Cardiac septum (tissue), 1 donor: ENCODE results near the gene SLC44A2. TPM values are rescaled to one million over a fixed set of nuclear protein-coding genes. Genes with fewer than 3 reads are reported as not detected.

Experiments used
- DNase-seq: peaks from one replicate; pipeline ENCODE4 v3.0.0-alpha.2; 2020; ENCODE audit warnings: low spot score
- intact Hi-C: fragments of 100-400 bp; cut with DNase I; formaldehyde crosslinking; loops from one replicate; pipeline ENCODE4 v1.14.0; 2022
- total RNA-seq: library from RNA; stranded (reverse); fragmentation: NEBNext Ultra II Directional; extraction: Animal tissue kit (Norgen Biotek cat#: 25700); gene quantifications from one replicate; pipeline ENCODE4 v1.2.1, GENCODE V29; 2021
- donor health status: DM: no; HTN: no; CAD: no.

Gene SLC44A2
- total RNA-seq, 1 donor from 2014 or later: 114 TPM

DNA sequence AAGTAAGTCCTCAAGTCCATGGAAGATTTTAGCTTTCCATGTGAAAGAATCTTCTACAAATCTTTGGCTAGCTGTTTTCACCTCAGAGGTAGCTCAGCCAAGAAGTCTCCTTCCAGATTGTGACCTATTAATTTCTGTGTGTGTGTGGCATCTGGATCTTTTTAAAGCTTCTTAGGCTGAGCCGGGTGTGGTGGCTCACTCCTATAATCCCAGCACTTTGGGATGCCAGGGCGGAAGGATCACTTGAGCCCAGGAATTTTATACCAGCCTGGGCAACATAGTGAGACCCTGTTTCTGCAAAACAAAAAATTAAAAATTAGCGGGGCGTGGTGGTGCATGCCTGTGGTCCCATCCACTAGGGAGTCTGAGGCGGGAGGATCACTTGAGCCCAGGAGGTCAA lies 13.4 kb upstream of the SLC44A2 start:
- no peak for DNase-seq
- intact Hi-C loops: loop anchor here (1.0 kb wide), 1 partner anchor 13 kb away; the partner anchor contains the start of gene SLC44A2

DNA sequence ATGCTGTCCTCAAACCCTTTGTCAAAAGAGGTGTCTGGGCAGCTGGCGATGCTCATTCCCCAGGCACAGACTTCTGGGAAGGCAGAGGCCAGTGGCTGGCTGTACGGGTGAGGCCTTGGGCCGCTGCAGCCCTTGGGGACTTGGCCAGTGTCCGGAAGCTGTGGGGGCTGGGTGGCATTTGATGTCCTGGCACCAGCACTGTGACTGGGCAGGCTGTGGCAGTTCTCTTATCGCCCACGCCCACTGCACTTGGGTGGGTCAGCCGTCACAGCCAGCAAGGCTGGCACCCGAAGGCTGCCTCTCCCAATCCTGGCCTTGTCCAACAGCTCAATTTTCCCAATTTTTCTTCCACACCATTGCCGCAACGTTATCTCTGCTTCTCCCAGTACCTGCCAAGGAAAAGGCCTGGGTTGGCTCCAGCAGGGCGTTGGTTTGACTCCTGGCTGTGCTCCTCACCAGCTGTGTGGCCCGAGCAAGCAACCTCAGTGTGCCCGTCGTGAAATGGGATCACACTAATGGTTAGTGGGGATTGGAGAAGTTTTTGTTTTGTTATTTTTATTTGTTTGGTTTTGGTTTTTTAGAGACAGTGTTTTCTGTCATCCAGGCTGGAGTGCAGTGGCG lies 12.7 kb upstream of the SLC44A2 start:
- peak; percentile 94 for DNase-seq
- intact Hi-C loops: loop anchor here (1.0 kb wide), 1 partner anchor 13 kb away; the partner anchor contains the start of gene SLC44A2

DNA sequence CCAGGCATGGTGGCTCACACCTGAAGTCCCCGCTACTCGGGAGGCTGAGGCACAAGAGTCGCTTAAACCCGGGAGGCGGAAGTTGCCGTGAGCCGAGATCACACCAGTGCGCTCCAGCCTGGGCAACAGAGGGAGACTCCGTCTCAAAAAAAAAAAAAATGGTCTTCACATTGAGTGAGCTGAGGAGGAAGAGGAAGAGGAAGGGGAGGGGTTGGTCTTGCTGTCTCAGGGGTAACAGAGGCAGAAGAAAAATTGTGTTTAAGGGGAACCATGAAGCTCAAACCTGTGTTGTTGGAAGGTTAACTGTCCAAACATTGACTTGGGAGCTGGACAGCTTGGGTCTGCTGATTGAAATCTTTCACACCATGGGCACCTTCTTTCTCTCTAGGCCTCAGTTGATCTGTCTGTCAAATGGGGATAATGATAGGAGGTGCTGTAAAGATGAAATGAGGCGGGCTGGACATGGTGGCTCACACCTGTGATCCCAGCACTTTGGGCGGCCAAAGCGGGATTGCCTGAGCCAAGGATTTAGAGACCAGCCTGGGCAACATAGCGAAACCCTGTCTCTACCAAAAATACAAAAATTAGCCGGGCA lies 9.8 kb upstream of the SLC44A2 start:
- DNase-seq: no peak
- intact Hi-C loops: no loop called here

DNA sequence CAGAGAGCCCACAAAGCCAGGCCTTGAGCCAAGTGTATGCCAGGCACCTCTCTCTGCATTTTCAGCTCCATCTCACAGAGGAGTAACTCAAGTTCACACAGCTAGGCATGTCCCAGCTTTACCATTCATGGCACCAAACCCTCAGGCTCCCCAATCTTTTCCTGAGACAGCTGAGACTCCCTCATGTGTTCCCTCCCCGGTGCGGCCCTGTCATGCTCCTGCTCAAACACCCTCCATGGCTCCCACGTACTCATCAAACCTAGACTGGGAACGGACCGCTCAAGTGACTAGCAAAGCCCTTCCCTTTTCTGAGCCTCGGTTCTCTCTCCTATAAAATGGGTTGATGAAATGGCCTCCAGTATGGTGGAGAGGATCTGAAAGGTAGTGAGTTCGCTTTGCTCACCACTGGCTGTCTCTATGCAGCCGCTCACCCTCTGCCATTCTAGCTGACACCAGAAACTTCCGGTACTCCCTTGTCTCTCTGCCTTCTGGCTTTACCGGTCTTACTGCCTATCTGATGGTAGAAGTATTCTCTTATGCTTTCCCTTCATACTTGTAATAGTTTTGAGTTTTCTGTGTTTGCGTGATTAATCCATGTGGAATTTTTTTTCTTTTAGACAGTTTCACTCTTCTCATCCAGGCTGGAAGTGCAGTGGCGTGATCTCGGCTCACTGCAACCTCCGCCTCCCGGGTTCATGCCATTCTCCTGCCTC lies 7.8 kb upstream of the SLC44A2 start:
- intact Hi-C loops: no loop called here
- no peak for DNase-seq

DNA sequence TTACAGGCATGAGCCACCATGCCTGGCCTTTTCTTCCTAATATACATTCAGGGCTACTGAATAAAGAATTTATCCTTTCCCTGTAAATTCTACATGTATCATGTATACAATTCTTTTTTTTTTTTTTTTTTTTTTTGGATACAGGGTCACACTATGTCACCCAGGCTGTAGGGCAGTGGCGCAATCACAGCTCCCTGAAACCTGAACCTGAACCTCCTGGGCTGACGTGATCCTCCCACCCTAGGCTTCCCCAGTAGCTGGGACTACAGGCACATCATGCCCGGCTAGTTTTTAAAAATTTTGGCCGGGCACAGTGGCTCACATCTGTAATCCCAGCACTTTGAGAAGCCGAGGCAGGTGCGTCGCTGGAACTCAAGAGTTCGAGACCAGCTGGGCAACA lies 6.5 kb upstream of the SLC44A2 start:
- intact Hi-C loops: no loop called here
- DNase-seq: no peak

DNA sequence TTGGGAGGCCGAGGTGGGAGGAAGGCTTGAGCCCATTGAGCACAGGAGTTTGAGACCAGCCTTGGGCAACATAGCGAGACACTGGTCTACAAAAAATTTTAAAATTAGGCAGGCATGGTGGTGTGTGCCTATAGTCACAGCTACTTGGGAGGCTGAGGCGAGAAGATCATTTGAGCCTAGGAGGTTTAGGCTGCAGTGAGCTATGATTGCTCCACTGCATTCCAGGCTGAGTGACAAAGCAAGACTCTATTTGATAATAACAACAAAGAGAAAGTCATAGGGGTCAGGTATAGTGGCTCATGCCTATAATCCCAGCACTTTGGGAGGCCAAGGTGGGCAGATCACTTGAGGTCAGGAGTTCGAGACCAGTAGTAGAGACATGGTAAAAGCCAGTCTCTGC lies 4.6 kb upstream of the SLC44A2 start:
- intact Hi-C loops: no loop called here

DNA sequence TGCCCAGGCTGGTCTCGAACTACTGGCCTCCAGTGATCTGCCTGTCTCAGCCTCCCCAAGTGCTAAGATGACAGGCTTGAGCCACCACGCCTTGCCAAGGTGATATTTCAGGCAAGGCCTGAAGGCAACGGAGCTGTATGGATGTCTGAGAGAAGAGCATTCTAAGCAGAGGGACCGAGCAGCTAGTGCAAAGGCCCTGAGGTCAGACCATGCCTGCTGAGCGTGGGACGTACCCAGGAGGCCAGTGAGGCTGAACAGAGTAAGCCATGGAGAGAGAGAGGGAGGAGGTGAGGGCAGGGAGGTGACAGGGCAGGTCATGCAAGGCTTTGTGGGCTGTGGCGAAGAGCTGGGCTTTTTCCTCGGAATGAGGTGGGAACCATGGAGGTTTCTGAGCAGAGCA lies 3.4 kb upstream of the SLC44A2 start:
- DNase-seq: no peak
- intact Hi-C loops: no loop called here

More for the DNA sequence above, 4.6 kb upstream of the SLC44A2 start:
- no peak for DNase-seq

DNA sequence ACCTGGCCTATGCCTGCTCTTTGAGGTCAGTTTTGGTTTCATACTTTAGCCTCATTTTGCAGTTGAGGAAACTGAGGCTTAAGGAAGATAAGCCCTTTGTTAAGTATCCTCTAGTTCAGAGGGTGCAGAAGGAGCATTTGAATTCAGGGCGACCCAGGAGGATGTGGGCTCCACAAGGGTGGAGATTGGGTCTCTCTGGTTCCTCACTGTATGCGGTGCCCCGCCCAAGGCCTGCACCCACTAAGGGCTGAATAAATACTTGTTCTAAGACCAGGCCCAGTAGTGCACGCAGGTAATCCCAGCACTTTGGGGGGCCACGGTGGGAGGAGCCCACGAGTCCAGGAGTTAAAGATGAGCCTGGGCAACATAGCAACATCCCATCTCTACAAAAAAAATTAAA lies 768 bp upstream of the SLC44A2 start:
- DNase-seq: no peak
- intact Hi-C loops: no loop called here

DNA sequence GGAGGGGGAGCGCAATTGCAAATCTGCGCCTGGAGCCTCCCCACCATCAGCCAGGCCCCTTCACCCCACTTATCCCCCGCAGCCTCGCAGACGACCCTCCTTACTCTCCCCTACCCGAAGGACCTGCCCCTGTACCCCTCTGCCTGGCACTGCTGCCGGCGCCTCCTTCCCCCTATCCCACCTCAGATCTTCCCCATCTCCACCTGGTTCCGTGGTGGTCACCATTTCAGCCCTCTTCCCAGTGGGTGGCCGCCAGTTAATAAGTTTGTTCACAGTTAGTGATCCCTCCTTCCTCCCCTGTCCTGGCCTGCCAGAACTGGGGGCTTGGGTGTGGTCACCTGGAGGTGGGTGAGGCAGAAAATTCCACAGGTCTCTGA lies 397 bp downstream of the SLC44A2 start:
- intact Hi-C loops: loop anchor here (1.0 kb wide), 1 partner anchor 13 kb away; no protein-coding TSS in a partner anchor

DNA sequence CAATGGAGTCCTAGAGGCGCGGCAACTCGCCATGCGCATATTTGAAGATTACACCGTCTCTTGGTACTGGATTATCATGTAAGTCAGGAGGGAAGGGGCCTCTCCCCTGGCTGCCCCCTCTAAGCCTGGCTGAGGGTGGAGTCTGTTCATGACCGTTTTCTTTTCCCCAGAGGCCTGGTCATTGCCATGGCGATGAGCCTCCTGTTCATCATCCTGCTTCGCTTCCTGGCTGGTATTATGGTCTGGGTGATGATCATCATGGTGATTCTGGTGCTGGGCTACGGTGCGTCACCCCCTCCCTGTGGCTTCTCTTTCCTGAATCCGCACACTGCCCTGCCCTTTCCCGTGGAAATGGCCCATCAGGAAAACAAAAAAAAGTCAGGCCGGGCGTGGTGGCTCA lies 6.5 kb downstream of the SLC44A2 start:
- DNase-seq: no peak
- intact Hi-C loops: no loop called here

More for the DNA sequence above, 397 bp downstream of the SLC44A2 start:
- DNase-seq: no peak

DNA sequence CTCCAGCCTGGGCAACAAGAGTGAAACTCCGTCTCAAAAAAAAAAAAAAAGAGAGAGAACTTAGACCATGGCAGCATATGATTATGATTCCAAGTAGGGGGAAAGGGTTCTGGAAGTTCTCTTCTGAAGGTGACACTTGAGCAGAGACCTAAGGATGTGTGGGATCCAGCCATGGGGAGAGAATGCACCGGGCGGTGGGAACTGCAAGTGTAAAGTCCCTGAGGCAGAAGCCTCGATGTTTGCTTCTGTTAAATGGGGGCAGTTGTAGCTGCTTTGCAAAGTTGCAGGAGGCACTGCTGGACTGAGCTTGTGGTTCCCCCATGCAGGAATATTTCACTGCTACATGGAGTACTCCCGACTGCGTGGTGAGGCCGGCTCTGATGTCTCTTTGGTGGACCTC lies 9.1 kb downstream of the SLC44A2 start:
- intact Hi-C loops: no loop called here
- DNase-seq: no peak

DNA sequence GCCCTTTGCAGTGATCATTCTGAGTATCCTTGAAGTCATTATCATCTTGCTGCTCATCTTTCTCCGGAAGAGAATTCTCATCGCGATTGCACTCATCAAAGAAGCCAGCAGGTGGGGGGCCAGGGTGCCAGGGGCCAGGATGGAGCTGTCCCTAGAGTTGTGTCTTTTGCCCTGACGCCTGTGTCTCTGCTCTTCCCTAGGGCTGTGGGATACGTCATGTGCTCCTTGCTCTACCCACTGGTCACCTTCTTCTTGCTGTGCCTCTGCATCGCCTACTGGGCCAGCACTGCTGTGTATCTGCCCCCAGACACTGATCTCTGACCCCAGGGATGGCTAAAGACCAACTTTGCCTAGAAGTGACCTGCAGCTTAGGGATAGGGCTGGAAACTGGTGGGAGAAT lies 9.6 kb downstream of the SLC44A2 start:
- DNase-seq: no peak
- intact Hi-C loops: no loop called here

DNA sequence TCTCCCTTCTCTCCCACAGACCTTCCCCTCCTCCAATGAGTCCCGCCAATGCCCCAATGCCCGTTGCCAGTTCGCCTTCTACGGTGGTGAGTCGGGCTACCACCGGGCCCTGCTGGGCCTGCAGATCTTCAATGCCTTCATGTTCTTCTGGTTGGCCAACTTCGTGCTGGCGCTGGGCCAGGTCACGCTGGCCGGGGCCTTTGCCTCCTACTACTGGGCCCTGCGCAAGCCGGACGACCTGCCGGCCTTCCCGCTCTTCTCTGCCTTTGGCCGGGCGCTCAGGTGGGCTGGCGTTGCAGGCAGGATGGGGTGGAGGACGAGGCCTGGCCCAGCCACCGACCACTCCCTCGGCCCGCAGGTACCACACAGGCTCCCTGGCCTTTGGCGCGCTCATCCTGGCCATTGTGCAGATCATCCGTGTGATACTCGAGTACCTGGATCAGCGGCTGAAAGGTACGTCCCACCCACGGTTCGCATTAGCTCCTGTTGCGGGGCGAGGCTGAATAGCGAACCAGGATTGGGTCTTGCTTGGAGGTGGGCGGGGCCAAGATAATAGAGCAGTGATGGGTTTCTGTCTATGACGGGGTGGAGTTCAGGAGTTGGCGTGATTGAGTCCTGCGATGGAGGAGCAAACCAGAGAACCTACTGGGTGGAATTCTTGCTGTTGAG lies 11.1 kb downstream of the SLC44A2 start:
- DNase-seq: no peak
- intact Hi-C loops: no loop called here

DNA sequence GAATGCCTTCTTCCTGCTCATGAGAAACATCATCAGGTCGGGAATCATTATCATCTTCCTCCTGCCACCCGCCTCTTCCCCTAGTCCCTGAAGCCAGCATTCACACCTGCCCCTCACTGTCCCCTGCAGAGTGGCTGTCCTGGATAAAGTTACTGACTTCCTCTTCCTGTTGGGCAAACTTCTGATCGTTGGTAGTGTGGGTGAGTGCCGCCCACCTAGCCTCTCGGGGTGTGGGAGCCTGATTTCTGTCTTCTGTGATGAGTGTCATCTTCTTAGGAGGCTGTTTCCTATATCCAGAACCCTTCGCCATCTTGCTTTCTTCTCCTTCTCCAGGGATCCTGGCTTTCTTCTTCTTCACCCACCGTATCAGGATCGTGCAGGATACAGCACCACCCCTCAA lies 12.5 kb downstream of the SLC44A2 start:
- DNase-seq: no peak
- intact Hi-C loops: no loop called here

DNA sequence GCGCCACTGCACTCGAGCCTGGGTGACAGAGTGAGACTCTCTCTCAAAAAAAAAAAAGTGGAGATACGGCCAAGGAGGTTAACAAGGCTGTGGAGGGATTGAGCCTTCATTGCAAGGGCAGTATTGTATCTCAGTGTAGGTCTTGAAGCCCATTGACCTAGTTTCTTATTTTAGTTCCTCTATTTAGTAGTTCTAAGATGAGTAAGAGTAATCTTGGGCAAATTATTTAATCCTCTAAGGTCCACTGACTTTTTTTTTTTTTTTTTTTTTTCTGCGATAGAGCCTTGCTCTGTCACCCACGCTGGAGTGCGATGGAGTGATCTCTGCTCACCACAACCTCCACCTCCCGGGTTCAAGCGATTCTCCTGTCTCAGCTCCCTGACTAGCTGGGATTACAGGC lies 14.5 kb downstream of the SLC44A2 start:
- intact Hi-C loops: loop anchor here (10.0 kb wide), 1 partner anchor 135 kb away; the partner anchor contains the start of gene KEAP1
- DNase-seq: no peak

DNA sequence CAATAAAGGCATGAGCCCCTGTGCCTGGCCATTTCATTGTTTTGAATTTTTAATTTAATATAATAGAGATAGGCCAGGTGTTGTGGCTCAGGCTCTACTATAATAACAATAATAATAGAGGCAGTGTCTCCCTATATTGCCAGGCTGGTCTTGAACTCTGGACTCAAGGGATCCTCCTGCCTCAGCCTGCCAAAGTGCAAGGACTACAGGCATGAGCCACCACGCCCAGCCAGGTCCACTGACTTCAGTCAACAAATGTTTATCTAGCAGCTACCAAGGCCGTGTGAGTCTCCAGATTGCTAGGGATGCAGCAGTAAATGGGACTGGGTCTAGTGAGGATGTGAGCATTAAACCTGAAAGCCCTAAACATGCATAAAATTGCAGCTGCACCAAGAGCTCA lies 15.0 kb downstream of the SLC44A2 start:
- intact Hi-C loops: loop anchor here (10.0 kb wide), 1 partner anchor 136 kb away; the partner anchor contains the start of gene KEAP1
- DNase-seq: no peak

DNA sequence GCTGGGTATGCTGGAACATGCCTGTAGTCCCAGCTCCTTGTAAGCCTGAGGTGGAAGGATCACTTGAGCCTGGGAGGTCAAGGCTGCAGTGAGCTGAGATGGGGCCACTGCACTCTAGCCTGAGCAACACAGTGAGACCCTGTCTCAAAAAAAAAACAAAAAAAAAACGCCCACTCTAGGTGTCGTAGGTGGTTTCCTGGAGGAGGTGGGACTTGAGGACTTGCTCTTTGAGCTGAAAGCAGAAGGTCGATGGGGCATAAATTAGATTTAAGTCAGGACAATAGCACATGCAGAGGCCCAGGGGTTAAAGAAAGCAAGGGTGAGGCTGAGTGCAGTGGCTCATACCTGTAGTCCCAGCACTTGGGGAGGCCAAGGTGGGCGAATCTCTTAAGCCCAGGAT lies 15.9 kb downstream of the SLC44A2 start:
- intact Hi-C loops: loop anchor here (10.0 kb wide), 1 partner anchor 136 kb away; the partner anchor contains the start of gene KEAP1
- no peak for DNase-seq

DNA sequence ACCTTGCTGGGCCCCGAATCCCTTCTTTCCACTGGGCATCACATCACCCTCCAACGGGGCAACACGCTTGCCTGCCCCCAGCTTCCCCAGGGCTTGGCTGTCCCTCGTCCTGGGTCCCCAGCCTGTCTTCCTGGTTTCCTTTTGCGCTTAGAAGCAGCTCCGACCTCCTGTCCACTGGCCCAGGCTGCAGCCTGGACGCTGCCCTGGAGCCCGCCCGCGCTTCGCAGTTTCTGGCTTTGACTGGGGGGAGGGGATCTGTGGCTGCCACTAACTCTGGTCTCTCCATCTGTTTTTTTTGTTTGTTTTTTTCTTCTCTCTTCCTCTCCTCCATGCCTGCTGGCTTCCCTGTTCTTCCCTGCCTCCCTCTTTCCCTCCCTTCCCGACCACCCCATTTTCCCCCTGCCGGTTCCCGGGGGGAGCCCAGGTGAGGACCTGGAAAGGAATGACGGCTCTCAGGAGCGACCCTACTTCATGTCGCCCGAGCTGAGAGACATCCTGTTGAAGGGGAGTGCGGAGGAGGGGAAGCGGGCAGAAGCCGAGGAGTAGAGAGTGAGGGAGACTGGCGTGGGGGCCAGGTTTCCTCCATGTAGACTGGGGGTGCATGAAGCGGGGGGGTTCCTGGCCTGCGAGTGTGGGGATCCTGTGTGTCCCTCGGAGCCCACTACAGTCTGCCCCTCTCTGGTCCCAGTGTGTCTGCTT lies 17.3 kb downstream of the SLC44A2 start:
- DNase-seq: no peak
- intact Hi-C loops: loop anchor here (10.0 kb wide), 1 partner anchor 138 kb away; the partner anchor contains the start of gene KEAP1

DNA sequence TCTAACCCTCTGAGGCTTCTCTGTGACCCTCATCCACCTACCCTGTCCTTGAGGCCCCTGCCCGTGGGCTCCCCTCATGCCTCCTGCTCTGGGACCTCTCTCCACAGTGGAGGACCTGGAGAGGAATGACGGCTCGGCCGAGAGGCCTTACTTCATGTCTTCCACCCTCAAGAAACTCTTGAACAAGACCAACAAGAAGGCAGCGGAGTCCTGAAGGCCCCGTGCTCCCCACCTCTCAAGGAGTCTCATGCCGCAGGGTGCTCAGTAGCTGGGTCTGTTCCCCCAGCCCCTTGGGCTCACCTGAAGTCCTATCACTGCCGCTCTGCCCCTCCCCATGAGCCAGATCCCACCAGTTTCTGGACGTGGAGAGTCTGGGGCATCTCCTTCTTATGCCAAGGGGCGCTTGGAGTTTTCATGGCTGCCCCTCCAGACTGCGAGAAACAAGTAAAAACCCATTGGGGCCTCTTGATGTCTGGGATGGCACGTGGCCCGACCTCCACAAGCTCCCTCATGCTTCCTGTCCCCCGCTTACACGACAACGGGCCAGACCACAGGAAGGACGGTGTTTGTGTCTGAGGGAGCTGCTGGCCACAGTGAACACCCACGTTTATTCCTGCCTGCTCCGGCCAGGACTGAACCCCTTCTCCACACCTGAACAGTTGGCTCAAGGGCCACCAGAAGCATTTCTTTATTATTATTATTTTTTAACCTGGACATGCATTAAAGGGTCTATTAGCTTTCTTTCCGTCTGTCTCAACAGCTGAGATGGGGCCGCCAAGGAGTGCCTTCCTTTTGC lies 18.0 kb downstream of the SLC44A2 start:
- no peak for DNase-seq
- intact Hi-C loops: loop anchor here (10.0 kb wide), 1 partner anchor 139 kb away; the partner anchor contains the start of gene KEAP1
